Measurements from ENCODE around the gene PHF21B.

The PHF21B gene

DNA sequence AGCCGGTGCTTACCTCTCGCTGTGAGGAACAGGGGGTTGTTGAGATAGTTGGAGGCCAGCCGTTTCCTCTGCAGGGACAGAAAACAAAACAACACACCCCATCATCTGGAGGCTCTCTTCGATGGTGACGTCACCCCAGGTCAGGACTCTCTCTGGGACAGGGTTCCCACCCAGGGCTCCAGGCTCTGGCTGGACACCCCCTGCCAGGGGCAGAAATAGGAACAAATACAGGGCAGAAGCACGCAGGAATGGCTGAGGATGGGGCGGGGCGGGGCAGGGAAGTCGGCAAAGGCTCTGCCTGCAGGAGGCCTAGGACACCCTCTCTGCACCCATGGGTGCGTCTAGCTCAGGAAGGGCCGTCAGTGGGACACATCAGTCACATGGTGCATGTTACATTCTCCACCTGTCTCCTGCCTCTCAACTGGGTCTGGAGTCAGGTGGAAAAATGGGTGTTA lies 118.5 kb downstream of the PHF21B start:
- no peak for DNase-seq

DNA sequence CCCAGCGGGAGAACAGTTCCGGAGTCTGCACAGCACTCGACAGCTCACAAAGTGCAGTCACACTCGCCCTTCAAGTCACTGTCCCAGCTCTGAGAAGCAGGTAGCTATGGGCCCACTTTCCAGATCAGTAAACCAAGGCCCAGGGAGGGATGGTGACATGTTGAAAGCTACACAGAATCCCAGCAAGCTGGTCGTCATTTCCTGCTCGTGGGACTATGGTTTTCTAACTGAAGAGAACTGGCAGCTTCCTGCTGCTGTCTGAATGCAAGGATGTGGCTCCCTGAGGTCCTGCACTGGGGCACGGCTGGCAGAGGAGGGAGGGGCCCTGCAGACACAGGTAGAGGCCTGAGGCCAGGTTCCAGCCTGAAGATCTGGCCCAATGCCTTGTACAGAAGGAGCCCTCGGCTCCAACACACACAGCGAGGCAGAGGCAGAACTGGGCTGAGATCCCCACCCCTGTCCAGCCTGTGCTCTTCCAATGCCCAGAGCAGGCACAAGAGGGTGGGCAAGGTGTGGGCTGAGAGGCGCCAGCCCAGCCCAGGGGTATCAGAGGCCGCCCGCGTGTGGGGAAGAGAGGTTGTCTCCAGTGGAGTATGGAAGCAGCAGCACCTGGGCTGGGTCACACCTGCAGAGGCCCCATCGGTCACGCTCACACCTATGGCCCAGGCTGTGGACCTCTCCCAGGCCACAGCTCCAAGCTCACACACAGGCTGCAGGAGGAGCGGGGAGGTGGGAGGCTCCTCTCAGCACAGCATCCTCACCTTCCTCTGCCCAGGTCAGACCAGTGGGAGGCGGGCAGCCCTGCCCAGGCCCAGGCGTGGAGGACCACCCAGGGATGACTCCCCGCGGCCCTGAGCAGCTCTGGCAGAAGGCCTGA lies 119.2 kb downstream of the PHF21B start:
- DNase-seq: no peak

DNA sequence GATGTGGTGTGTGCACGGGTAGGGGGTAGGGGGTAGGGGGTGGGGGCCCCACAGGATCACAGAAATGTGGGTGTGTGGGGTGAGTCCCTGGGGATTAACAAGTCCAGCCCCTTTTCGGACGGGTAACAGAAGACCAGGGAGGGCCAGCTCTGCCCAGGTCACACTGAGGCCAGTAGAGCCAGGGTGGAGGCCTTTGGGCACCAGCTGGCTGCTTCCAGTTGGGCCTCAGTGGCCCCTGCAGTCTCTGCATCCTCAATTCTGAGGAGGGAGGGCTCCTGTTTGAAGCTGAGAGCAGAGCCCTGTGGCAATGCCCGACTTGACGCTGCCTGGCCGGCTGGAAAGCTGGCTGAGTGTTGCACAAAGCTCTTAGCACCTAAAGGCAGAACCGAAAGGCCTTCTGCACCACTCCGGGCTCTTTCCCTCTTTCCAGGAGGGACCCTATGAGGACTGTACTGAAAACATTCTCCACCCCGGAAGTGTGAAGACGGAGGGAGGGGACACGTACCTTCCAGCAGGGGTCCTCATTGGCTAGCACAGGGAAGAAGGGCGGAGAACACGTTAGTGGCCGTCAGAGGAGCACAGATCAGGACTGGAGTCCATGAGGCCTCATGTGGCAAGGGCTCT lies 120.4 kb downstream of the PHF21B start:
- DNase-seq: no peak

DNA sequence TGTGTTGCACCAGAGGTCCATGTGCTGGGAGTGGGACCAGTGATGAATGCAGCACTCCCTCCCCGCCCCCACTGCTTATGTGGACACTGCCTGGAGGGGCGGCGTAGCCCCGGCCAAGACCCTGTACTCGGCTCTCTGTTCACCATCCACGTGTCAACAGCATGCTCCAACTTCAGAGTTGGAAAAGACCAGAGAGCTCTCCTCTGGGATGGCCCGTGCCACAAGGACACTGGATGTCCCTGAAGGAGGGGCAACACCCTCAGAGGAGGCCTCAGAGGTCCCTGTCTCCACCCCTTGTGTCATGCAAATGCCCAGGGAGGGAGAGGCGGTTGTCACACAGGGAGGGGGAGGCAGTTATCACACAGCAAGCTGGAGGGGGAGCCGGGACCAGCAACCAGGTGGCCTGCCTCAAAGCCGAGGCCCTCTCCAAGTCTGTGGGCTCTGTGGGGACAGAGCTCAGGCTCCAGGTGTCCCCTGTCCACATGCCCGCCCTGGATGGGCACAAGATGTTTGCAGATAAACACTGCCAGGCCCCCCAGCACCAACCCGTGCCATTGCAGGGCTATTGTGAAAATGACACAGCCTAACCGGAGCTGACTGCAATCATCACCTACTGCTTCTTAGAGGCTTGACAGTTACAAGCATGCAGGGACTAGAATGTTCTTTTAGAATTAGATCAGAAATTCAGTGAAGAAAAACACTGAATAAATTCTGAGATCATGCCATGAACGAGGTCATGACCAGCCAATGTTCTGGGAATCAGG lies 121.1 kb downstream of the PHF21B start:
- no peak for DNase-seq

DNA sequence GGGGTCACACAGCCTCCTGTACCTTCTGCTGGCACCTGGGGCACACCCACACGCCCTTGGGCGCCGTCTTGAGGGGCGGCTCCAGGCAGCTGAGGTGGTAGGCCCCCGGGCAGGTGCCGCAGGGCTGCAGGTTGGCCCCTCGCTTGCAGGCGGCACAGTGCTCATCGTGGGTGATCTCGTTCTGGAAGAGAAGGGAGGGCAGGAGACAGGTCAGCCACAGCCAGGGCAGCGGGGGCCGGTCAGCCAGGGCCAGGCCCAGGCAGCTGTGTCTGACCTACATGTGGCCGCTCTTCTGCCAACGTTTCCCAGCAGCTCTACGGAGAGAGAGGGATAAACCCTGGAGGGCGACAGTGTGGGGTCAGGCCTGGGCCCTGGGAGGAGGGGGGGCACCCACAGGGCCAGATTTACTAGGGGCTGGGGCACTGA lies 121.9 kb downstream of the PHF21B start:
- DNase-seq: no peak

DNA sequence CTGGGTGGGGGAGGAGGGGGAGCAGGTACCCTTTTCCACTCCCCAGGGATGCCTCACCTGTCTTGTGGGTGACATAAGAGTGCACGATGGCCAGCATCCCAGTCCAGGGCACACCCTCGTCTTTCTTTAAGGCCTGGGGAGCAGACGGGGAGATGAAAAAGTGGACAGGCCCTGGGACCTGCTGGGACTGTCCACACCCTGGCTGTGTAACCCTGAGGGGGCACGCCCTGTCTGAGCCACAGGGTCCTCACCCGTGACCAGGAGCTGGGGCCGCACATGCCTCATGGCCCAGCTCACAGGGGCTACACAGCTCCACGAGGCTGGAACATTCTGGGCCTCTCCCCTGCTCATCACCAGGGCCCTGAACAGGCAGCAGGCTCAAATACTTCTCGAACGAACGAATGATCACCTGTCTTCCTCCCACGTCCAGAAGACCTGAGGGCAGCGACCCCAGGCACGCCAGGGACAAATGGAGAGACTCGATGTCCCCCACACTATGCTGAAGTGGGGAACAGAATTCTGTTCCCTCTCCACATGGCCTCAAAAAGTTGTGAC lies 123.9 kb downstream of the PHF21B start:
- DNase-seq: no peak

DNA sequence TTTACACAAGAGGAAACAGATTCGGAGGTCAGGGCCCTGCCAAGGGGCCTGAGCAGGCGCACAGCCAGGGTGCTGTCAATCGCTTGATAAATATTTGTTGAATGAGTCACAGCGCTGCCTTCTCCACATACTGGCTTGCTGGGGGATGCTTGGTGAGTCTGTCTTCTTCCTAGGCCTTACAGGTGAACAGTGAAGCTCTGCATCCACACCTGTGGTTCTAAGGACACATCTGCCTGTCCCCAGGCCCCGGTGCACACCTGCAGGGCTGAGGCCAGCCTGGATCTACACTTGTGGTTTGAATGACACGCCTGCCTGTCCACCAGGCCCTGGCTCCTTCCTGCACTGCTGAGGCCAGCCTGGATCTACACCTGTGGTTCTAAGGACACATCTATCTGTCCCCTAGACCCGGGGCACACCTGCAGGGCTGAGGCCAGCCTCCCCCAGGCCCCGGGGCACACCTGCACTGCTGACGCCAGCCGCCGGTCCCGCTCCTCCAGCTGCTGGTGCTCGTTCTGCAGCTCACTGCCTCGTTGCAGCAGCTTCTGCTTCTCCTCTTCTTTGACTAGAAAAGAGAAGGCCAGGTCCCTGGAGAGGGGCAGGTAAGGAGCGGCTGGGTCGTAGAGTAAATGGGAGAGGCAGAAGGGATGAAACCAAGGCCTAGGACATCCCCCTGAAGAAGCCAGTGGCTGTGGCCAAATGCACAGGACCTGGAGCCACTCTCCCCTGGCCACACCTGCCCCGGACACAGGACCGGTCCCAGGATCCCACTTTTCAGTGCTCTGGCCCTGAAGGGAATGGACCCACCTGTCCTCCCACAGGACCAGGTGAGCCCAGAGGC lies 124.6 kb downstream of the PHF21B start:
- DNase-seq: no peak

DNA sequence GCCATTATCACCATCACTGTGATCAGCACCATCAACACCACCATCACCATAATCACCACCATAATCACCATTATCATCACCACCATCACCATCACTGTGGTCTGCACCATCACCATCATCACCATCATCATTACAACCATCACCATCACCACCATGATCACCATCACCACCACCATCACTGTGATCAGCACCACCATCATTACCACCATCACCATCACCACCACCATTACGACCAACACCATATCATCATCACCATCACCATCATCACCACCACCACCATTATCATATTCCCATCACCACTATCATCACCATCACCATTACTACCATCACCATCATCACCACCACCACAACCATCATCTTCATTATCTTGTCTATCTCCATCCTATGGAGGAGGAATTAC lies 125.2 kb downstream of the PHF21B start:
- no peak for DNase-seq

DNA sequence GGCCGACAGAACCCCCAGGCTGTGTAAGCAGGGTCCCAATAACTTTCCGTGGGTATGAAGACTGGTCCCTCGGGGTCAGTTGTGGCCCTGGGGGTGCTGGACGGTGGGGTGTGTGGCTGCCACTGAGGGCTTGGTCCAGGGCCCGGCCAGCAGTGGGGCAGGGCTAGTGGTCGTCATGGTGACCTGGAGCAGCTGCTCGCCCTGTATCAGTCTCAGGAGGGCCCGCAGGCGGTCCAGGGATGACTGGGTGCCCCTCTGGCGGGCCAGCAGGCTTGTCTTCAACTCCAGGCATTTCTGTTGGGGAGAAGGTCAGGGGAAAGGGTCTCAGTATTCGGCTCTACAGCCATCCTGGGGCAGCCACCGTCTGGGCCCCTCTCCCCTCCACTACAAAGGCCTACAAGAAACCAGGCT lies 126.8 kb downstream of the PHF21B start:
- DNase-seq: no peak

DNA sequence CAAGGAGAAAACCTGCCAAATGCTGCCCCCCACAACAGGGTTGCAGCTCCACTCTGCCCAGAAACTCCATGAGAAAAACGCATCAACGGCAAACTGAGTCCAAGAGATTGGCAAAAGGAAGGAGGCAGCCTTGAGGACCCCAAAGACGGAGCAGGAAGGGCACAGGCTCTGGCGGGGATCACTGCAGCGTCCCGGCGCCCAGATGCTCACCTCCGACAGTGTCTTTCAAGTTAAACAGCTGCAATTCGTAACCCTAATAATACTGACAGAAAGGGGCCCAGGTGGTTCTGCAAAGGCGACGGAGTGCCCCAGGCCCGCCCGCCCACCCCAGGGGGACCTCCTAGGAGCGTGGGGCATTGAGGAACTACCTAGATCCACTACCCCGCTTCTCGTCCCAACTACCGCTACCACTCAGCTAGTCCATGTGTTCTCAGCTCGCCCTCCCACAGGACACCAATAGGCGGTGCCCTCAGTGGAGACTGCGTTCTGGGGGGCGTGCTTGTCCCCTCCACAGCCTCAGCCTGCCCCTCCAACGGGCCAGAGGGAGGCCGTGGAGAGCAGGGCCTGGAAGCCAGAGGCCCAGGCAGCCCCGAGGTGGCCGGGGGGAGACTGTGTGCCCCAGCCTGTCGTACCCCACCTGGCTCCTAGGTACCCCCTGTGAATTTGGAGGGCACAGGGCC lies 127.4 kb downstream of the PHF21B start:
- DNase-seq: no peak

DNA sequence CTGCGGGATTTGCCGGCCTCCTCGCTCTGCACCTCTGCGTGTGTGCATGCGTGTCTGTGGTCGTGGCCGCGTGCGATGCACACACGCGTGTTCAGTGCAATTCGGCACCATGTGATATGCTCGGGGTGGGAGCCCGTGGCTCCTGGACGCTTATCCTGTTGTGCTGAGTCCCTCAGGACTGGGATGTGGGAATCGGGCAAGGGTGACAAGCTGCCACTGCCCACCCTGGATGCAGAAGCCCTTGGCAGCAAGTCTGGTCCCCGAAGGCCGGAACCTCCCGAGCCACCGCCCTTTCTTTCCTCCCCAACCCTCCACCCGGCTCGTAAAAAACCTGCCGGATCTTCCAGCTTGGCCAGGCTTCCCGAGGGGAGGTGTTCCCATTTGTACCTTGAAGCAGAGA lies 128.2 kb downstream of the PHF21B start:
- DNase-seq: no peak

DNA sequence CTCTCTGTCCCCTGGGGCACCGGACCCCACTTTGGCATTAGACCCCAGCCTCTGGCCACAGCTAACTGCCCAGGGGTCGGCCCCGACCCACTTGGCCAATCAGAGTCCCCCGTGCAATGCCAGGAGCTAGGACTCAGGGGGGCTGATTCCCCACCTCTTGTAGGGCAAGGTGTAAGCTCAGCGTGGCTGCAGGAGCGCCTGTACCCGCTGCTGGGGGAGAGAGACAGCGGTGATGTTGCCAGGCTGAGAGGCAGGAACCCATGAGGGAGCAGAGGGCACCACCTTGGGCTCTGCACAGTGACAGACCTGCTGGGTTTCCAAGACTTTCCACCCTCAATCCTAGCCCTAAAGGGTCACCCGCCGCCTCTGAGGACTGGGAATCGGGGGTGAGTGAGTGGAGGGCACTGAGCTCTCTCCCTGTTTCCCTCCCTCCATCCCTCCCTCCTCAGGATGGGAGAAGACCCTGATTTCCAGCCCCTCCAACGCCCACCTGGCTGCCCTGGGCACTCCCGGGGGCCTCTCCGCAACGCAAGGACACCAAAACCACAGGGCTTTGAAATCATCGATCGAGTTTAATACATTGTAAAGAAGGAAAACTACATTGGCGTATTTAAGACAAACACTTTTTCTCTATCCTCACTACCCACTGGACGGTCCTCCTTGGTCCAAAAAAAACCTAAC lies 129.1 kb downstream of the PHF21B start:
- DNase-seq: no peak

DNA sequence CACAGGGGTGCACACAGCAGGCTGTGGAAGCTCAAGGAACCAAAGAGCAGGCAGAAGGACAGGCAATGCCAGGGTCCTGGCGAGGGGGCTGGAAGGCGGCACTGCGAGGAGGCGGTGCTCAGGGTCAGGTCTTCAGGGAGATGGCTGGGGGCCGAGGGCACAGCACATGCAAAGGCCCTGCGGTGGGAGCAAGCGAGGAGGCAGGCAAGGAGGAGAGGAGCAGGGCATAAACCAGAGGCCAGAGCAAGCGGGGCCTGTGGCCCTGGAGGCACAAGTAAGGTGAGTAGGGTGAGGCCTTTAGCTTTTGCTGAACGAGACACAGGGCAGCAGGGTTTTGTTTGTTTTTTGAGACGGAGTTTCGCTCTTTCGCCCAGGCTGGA lies 130.5 kb downstream of the PHF21B start:
- no peak for DNase-seq

DNA sequence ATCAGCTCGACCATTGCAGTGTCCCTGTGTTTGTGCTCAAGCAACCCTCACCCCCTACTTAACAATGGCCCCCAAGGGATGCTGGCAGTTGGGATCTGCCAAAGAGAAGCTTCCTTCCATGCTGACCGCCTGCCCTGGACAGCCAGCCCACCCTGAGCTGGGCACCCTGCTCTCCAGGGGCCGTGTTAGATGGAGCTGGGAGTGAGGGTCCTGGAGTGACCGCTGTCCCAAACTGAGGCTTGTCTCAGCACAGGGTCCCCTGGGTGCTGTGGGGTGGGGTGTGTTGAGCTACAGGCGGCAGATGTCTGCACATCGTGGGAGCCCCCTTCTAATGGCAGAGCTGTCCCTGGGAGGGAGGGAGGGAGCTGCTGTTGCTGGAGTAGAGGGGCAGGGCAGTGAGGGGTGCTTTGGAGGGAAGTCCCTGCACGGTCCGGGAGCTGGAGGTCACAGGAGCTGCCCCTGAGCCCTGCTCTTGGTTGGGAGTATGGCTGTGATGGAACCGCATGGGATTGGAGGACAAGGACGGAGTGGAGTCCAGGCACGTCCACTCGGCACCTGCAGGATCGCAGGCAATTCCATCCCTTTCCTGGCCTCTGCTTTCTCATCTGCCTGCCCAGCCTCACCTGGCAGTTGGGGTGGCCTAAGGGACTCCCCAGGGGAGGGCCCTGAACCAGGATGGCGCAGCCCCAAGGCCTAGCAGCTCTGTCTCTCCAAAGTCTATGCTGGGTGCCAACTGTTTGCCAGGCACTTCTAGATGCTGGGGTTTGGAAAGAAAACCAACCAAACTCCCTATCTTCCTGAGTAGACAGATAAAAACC lies 131.1 kb downstream of the PHF21B start:
- DNase-seq: no peak

DNA sequence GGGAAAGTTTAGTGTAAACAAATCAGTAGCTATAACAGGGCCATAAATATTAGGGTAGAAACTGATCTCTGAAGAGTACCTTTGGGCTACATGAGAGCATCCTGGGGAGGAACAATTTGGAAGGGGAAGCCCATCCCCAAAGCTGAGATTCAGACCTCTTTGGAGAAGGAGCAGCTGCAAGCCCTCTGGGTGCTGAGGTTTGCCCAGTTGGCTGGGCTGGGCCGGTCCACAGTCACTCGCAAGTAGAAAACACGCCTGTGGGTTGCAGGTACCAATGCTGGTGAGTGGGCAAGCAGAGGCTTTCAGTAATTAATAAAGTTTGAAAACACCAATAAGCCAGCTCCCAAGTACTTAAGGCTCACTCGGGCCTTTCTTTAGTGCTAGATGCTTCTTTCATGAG lies 132.9 kb downstream of the PHF21B start:
- DNase-seq: no peak

DNA sequence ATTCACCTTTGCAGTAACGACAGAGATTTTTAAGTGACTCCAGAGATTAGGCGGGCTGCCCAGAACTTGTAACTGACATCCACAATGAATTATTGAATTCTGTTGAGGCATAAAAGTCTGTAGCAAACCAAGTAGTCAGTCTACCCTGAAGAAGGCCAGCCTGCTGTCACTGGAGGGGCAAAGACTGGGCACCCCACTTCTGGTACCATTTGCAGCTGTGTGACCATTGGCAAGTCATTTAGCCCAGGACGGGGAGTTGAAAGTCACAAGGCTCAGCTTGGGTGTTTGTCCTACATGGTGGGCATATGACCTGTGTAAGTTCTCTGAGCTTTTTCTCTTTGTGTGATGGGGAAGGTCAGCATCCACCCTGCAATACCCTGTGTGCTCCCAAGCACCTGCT lies 138.0 kb downstream of the PHF21B start:
- DNase-seq: no peak

DNA sequence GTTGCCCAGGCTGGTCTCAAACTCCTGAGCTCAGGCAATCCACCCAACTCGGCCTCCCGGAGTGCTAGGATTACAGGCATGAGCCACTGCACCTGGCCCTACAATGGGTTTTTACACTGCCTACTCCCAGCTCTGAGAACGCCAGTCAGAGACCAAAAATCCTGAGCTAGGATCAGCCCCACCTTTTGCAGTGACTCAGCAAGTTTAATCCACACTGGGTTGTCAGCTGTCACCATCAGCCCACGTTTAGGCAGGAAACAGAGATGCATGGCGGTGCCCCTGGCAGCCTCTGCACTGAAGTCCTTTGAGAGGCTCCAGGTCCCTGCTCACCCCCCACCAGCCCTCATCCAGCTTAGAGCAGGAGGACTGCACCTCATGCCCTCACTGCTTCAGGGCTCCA lies 139.8 kb downstream of the PHF21B start:
- no peak for DNase-seq

DNA sequence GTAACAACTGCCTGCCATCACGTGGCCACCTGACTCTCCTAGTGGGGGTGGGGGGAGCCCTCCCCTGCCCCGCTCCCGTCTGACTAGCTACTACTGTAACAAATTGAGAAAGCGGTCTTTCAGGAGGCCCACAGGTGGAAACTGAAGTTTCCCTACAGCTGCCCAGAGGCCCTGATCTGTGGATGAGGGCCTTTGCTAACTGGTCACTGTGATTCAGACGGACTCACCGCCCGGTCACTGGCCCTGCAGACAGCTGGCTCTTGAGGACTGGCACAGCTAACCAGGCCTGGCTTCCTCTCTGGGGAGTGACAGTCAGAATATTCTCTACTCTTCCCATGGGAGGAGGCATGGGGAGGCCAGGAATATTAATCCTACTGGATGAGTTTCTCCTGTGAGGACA lies 140.6 kb downstream of the PHF21B start:
- no peak for DNase-seq

DNA sequence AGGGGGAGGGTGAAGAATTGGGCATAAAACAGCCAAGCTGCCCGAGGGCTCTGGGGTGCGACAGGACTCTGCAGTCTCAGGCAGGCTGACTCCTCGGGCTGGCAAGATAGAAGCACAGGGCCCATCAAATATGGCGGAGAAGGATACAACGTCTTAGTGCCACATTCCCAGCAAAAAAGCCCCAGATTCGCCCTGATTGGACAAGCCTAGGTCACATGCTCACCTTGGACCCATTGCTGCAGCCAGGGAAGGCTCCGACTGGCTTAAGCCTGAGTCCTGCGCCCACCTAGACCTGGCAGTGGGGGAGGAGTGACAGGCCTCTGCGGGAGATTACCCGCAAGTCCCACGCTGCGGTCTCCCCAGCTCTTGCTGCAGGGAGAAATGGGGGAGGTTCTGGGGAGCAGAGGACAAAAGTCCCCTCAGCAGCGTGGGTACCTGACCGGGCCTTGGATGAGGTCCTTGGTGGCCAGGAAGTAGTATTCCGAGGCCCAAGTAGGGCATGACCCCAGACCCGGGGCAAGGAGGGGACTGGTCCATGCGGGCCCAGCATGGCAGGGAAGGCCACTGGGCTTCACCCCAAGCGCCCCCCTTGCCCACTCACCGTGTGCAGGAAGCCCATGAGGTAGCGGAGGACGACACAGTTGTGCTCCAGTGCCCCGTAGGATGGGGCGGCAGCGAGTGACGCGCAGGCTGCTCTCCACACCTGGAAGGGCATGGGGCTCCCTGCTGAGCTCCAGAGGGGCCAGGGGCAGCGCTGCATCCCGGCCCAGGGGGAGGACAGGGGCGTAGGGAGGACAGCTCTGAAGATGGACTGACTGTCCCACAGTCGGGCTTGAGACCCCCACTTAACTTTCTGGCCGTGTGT lies 144.4 kb downstream of the PHF21B start:
- DNase-seq: no peak

Measured in stimulated activated CD4-positive, alpha-beta T cell treated with anti-CD3 and anti-CD28 coated beads, Interleukin-12 subunit alpha, Interleukin-12 subunit beta, amount 100 ng/mL, for 4 hours (primary cell).